Measurements from ENCODE around the gene GBGT1. TPM values are rescaled to one million over a fixed set of nuclear protein-coding genes. Genes with fewer than 3 reads are reported as not detected.
"Not testable (repeated sequence)": the region's sequence is repeated elsewhere in the genome, so short reads cannot be mapped to it uniquely, and the experiment has no call there.

The GBGT1 gene
- total RNA-seq, 4 donors from 2014 or later: 11.3 to 18.0 (median 15.6) TPM

GRCh38 chr9:133207540-133208170 lies 43.9 kb upstream of the GBGT1 start:
- no peaks in the 10 kb centered on the region for H3K4me1 ChIP-seq
- H3K27me3 ChIP-seq: peaks cover 76% of the 10 kb centered on the region
- no peak for ATAC-seq
- H3K9me3 ChIP-seq: peaks cover 0 to 16% (median 0%) of the 10 kb centered on the region in 3 donors
- TF ChIP-seq EP300 (IDR thresholded peaks at IDR 0.05): no peak
- TF ChIP-seq POLR2A (IDR thresholded peaks at IDR 0.05): no peak
- no peak for TF ChIP-seq POLR2AphosphoS5 (IDR thresholded peaks at IDR 0.05)
- TF ChIP-seq CTCF (IDR thresholded peaks at IDR 0.05): no peak
- no peak overlapping the region for H3K4me3 ChIP-seq
- no peak overlapping the region for H3K27ac ChIP-seq
- H3K36me3 ChIP-seq: no peaks in the 10 kb centered on the region
- 59 to 73% methylated on average over 5 to 10 of the region's 16 CpGs for WGBS, 2 donors (ENCODE audit: low coverage in 1 of 2)

DNA sequence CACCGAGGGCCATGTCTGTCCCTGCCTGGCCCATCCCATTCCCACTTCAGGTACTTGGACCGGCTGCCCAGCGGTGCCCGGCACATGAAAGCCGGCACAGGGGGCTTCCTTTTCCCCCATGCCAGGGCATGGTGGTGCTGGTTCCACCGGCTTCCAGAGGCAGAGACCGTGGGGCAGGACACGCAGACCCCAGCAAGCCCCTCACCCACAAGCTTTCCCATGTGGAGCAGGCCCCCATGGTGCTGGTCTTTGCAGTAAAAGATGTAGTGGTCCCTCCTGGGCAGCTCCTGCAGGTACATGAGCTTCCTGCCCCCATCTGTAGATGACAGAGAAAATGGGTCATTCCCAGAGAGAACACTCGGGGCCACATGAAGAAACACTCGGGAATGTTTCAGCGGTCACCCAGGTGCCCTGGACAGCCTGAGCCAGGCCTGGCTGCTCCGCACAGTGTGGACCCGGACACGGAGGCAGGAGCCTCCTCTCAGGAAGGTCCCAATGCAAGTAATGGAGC lies 43.4 kb upstream of the GBGT1 start:
- Histone ChIP-seq H3K4me1 (no peaks in the 10 kb centered on the region), H3K4me3 (no peak overlapping the region), H3K36me3 (no peaks in the 10 kb centered on the region), H3K27me3 (peaks cover 76% of the 10 kb centered on the region), H3K9me3 (peaks cover 0 to 15% (median 0%) of the 10 kb centered on the region in 3 donors), H3K27ac (no peak overlapping the region)
- no peak for ATAC-seq
- 77% methylated on average over 5 of the region's 14 CpGs; no CpG with 5 or more reads in 1 of the 2 donors for WGBS, 2 donors (ENCODE audit: low coverage in 1 of 2)
- TF ChIP-seq POLR2A (IDR thresholded peaks at IDR 0.05): no peak
- no peak for TF ChIP-seq CTCF (IDR thresholded peaks at IDR 0.05)
- no peak for TF ChIP-seq EP300 (IDR thresholded peaks at IDR 0.05)
- no peak for TF ChIP-seq POLR2AphosphoS5 (IDR thresholded peaks at IDR 0.05)

DNA sequence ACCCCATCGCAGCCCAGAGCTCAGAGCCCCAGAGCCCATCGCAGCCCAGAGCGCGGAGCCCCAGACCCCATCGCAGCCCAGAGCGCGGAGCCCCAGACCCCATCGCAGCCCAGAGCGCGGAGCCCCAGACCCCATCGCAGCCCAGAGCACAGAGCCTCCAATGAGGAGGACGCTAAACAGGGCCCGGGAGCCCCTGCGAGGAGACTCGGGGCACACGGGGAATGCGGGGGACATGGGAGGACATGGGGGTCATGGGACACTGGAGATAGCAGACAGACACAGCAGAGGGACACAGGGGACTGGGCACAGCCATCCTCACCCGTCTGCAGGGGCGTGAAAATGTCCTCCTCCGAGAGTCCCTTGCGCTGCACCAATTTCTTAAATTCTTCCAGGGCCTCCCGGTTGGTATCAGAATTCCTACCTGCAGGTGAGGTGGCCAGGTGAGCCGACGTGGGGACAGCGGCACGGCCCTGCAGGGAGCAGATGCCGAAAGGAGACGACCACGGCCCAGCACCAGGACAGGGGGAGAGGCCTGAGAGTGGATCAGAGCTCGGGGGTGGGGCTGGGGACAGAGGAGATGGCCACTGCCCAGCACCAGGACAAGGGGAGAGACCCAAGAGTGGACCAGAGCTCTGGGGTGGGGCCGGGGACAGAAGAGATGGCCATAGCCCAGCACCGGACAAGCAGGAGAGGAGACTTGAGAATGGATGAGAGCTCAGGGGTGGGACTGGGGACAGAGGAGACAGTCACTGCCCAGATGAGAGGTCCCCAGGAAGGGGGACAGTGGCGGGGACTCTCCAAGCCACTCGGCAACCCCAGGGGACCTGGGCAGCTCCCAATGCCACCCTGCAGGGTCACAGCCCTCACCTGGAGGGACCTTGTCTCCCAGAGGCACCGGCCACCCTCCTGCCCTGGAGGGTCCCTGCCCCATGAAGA lies 42.5 kb upstream of the GBGT1 start:
- TF ChIP-seq POLR2A (IDR thresholded peaks at IDR 0.05) (no peak), POLR2AphosphoS5 (IDR thresholded peaks at IDR 0.05) (no peak), EP300 (IDR thresholded peaks at IDR 0.05) (no peak), CTCF (IDR thresholded peaks at IDR 0.05) (no peak)
- H3K36me3 ChIP-seq: no peaks in the 10 kb centered on the region
- H3K4me1 ChIP-seq: no peaks in the 10 kb centered on the region
- H3K4me3 ChIP-seq: no peak overlapping the region
- WGBS, 2 donors (ENCODE audit: low coverage in 1 of 2): 67 to 70% methylated on average over 1 to 2 of the region's 35 CpGs
- no peak overlapping the region for H3K27ac ChIP-seq
- ATAC-seq: no peak
- H3K27me3 ChIP-seq: peaks cover 81% of the 10 kb centered on the region
- peaks cover 0 to 8% (median 0%) of the 10 kb centered on the region in 3 donors for H3K9me3 ChIP-seq

DNA sequence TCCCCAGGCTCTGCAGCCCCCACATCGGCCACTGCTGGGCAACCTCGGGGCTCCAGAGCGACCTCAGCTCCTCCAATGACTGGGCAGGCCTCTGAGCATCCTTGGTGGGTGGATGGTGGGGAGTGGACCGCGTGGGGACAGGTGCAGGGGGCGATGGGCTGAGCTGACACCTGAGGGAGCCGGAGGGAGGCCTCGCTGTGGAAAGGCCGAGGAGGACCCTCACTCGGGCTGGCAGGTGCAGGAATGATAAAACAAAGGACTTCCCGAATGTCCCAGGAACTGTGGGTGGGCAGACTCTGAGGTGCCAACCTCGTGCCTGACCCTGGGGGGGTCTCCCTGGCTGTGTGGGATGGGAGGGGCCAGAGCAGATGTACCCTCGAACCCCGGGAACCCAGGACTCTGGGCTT lies 41.8 kb upstream of the GBGT1 start:
- H3K4me3 ChIP-seq, H3K36me3 ChIP-seq, ATAC-seq, H3K27ac ChIP-seq, H3K4me1 ChIP-seq, H3K9me3 ChIP-seq: not testable (repeated sequence)
- H3K27me3 ChIP-seq: peaks cover 81% of the 10 kb centered on the region
- no CpG with 5 or more reads among the region's 14 CpGs for WGBS, 2 donors (ENCODE audit: low coverage in 1 of 2)

- no peak overlapping the region for H3K4me3 ChIP-seq
- no peak overlapping the region for H3K27ac ChIP-seq
- no peaks in the 10 kb centered on the region for H3K36me3 ChIP-seq
- TF ChIP-seq EP300 (IDR thresholded peaks at IDR 0.05) (no peak), CTCF (IDR thresholded peaks at IDR 0.05) (no peak), POLR2A (IDR thresholded peaks at IDR 0.05) (no peak), POLR2AphosphoS5 (IDR thresholded peaks at IDR 0.05) (no peak)
- WGBS, 2 donors (ENCODE audit: low coverage in 1 of 2): no CpG with 5 or more reads among the region's 8 CpGs
- H3K4me1 ChIP-seq: no peaks in the 10 kb centered on the region
- ATAC-seq: no peak
- H3K9me3 ChIP-seq: no peaks in the 10 kb centered on the region
- H3K27me3 ChIP-seq: peaks cover 81% of the 10 kb centered on the region
Observed at GRCh38 chr9:133204993-133205336, 41.3 kb upstream of the GBGT1 start.

All from gastroesophageal sphincter (tissue), 4 donors.